Large intestine (tissue), 3 donors: ENCODE data around the gene SESN1. TPM values are rescaled to one million over a fixed set of nuclear protein-coding genes. Genes with fewer than 3 reads are reported as not detected.
A peak's percentile ranks its signal among the peaks of the same experiment; 100 is the strongest.

Experiments used
- DNase-seq, 2 donors: peaks; one replicate each; pipeline versions ENCODE4 v3.0.0 to v3.0.0-alpha.2; 2013
- H3K27ac ChIP-seq: one replicate; pipeline ENCODE4 v1.5.1; 2013; ENCODE audit warnings: low read length
- H3K27me3 ChIP-seq: 2 replicates; pipeline ENCODE4 v1.6.1; 2013; ENCODE audit warnings: low read length; ENCODE audit not compliant: control insufficient read depth, insufficient read depth
- H3K36me3 ChIP-seq: 2 replicates; pipeline ENCODE4 v1.6.1; 2013; ENCODE audit warnings: low read length; ENCODE audit not compliant: control insufficient read depth, insufficient read depth
- H3K4me1 ChIP-seq: one replicate; pipeline ENCODE4 v1.6.1; 2013; ENCODE audit warnings: low read length; ENCODE audit not compliant: control insufficient read depth, insufficient read depth
- H3K4me3 ChIP-seq: one replicate; pipeline ENCODE4 v1.5.1; 2013; ENCODE audit warnings: low read length
- H3K9me3 ChIP-seq: one replicate; pipeline ENCODE4 v1.6.1; 2013; ENCODE audit warnings: mild to moderate bottlenecking, low read depth, low read length, moderate library complexity; ENCODE audit not compliant: control insufficient read depth
- WGBS: methylation state at CpG from one replicate; pipeline ENCODE4 v1.1.5; 2013; ENCODE audit warnings: low lambda C conversion rate; ENCODE audit not compliant: insufficient coverage; 5-methylcytosine and 5-hydroxymethylcytosine counted together
- polyA plus RNA-seq: library from polyadenylated mRNA; unstranded; fragments of 120-200 nt; gene quantifications from one replicate; pipeline ENCODE4 v1.2.1, GENCODE V29; 2013

Gene SESN1
- polyA plus RNA-seq, 1 donor = 48.4 TPM

GRCh38 chr6:108941859-108942258 lies 152.8 kb downstream of the SESN1 start:
- Histone ChIP-seq H3K4me3 (no peak overlapping the region), H3K36me3 (no peaks in the 10 kb centered on the region), H3K9me3 (no peaks in the 10 kb centered on the region), H3K4me1 (peaks cover 32% of the 10 kb centered on the region), H3K27ac (no peak overlapping the region), H3K27me3 (no peaks in the 10 kb centered on the region)
- no CpG with 5 or more reads among the region's 2 CpGs for WGBS
- peak in 1 of 2 donors; percentile 64 for DNase-seq

DNA sequence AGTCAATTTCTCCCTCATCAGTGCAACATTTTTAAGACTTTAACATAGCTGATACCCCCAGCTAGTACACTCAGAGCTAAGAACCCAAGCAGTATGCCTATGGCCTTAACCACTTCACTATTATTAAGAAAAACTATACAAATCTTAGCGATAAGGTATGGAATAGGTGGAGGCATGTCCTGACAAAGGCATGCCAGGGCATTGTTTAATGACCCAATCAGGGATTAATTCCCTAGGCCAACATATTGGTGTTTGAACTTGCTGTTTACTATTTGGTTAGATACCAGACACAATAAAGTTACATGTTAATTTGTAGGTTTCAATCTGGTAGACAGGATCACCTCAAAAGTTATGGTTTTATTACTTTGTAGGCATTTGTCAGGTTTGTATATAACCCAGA lies 153.4 kb downstream of the SESN1 start:
- H3K4me1 ChIP-seq = peaks cover 31% of the 10 kb centered on the region
- no peak overlapping the region for H3K4me3 ChIP-seq
- H3K27me3 ChIP-seq = no peaks in the 10 kb centered on the region
- WGBS = no CpG with 5 or more reads among the region's 1 CpG
- H3K27ac ChIP-seq = peak overlapping the region; percentile 11
- H3K36me3 ChIP-seq = no peaks in the 10 kb centered on the region
- H3K9me3 ChIP-seq = no peaks in the 10 kb centered on the region
- DNase-seq = peak in 1 of 2 donors; percentile 37

- Histone ChIP-seq H3K27me3 (no peaks in the 10 kb centered on the region), H3K27ac (no peak overlapping the region), H3K4me1 (peaks cover 28% of the 10 kb centered on the region), H3K4me3 (no peak overlapping the region), H3K9me3 (no peaks in the 10 kb centered on the region), H3K36me3 (no peaks in the 10 kb centered on the region)
- no peak for DNase-seq
- no CpG with 5 or more reads among the region's 5 CpGs for WGBS
Measured at GRCh38 chr6:108940741-108941140, 153.9 kb downstream of the SESN1 start.

GRCh38 chr6:108937170-108937569 lies 157.5 kb downstream of the SESN1 start:
- Histone ChIP-seq H3K4me1 (peaks cover 8% of the 10 kb centered on the region), H3K27me3 (no peaks in the 10 kb centered on the region), H3K27ac (no peak overlapping the region), H3K4me3 (no peak overlapping the region), H3K36me3 (no peaks in the 10 kb centered on the region), H3K9me3 (no peaks in the 10 kb centered on the region)
- WGBS = no CpG with 5 or more reads among the region's 1 CpG
- DNase-seq = no peak

Other genes with a start within 250 kb of the SESN1 start
- 4.7 TPM for gene ARMC2, start 246.4 kb downstream of the SESN1 start, polyA plus RNA-seq
- 14.3 TPM for gene CEP57L1, start 661 bp upstream of the SESN1 start, polyA plus RNA-seq